Brain microvascular endothelial cell (primary cell): ENCODE data around the gene DDAH1.

Source experiments
- DNase-seq: peaks from one replicate; pipeline ENCODE4 v3.0.0-alpha.2; 2020
- H3K27ac ChIP-seq: fragments of 250-450 bp; sonication (Bioruptor Pico); 2 replicates; pipeline ENCODE4 v1.5.1; 2020; ENCODE audit warnings: mild to moderate bottlenecking, moderate library complexity
- H3K27me3 ChIP-seq: fragments of 250-450 bp; sonication (Bioruptor Pico); replicated peaks from 2 replicates; pipeline ENCODE4 v1.5.1; 2020; ENCODE audit warnings: mild to moderate bottlenecking
- H3K36me3 ChIP-seq: fragments of 250-450 bp; sonication (Bioruptor Pico); replicated peaks from 2 replicates; pipeline ENCODE4 v1.5.1; 2020; ENCODE audit warnings: mild to moderate bottlenecking
- H3K4me3 ChIP-seq: 2 replicates; pipeline ENCODE4 v1.5.1; 2011; ENCODE audit warnings: low read depth, mild to moderate bottlenecking, control low read depth, low read length, moderate library complexity
- CTCF ChIP-seq: IDR thresholded peaks from 2 replicates; pipeline ENCODE4 v1.5.1; 2011; ENCODE audit warnings: low read depth, mild to moderate bottlenecking, moderate library complexity, low read length, control low read depth, inconsistent platforms; ENCODE audit errors: missing control alignments
- in situ Hi-C: cut with HindIII; loops from 2 replicates; pipeline ENCODE4 v1.10.0; 2017; ENCODE audit warnings: low sequenced_read_pairs, low pct_ligation_motif_present

Gene DDAH1

GRCh38 chr1:85386068-85386722 is 78.8 kb downstream of the DDAH1 start:
- H3K27ac ChIP-seq, result no peak overlapping the region
- in situ Hi-C loops, result no loop called here
- no peak for TF ChIP-seq CTCF
- H3K4me3 ChIP-seq, result no peak overlapping the region
- DNase-seq, result no peak
- peaks cover 5% of the 10 kb centered on the region for H3K36me3 ChIP-seq
- H3K27me3 ChIP-seq, result no peaks in the 10 kb centered on the region

DNA sequence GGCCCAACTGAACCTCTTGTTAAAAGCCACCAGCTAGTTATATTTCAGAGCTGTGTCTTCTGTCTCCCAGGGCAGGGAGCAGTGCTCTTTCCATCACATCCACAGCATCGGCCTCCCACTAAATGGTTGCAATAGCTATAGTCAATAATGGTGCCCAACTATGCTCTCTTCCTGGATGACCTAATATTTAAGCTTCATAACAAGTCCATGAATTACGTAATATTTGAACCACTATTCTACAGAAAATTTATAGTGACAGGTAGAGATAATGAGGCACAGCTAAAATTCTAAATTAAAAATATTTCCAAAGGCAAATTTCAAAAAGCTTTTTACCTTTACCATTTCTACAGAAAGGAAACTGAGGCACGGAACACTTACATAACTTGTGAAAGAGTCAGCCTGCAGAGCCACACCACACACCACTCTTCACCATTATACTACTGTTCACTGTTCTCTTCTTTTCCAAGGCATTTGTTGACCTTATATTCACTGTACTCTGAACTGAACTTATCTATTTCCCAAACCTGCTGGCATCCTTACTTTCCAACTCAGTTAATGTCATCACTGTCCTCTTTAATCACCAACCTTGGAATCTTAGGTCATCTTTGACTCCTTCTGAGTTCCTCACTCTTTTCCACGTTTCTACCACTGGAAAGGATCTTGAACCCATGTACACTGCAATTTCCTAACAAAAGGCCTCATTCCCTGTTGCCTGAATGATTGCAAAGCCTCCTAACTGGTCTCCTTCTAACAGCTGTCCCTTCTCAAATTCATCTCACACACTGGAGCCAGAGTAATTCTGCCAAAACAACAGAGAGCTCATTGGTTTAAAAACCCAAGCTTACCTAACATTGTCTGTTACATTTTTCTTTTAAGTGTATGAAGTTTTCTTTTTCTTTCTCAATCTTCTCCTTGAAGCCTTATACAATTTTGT is 85.5 kb downstream of the DDAH1 start:
- H3K27ac ChIP-seq, result no peak overlapping the region
- in situ Hi-C loops, result no loop called here
- no peak for TF ChIP-seq CTCF
- H3K4me3 ChIP-seq, result no peak overlapping the region
- no peaks in the 10 kb centered on the region for H3K27me3 ChIP-seq
- H3K36me3 ChIP-seq, result peaks cover 3% of the 10 kb centered on the region
- no peak for DNase-seq

- DNase-seq, result no peak
- H3K36me3 ChIP-seq, result peaks cover 3% of the 10 kb centered on the region
- no peaks in the 10 kb centered on the region for H3K27me3 ChIP-seq
- in situ Hi-C loops, result no loop called here
- no peak overlapping the region for H3K4me3 ChIP-seq
- no peak for TF ChIP-seq CTCF
- H3K27ac ChIP-seq, result no peak overlapping the region
These were observed 86.4 kb downstream of the DDAH1 start for GRCh38 chr1:85378534-85378933.

GRCh38 chr1:85376356-85376755 is 88.6 kb downstream of the DDAH1 start:
- no peak for TF ChIP-seq CTCF
- Histone ChIP-seq H3K4me3 (no peak overlapping the region), H3K27me3 (no peaks in the 10 kb centered on the region), H3K36me3 (no peaks in the 10 kb centered on the region), H3K27ac (no peak overlapping the region)
- in situ Hi-C loops, result no loop called here
- DNase-seq, result no peak

GRCh38 chr1:85375493-85375892 is 89.5 kb downstream of the DDAH1 start:
- in situ Hi-C loops, result no loop called here
- TF ChIP-seq CTCF, result no peak
- Histone ChIP-seq H3K27me3 (no peaks in the 10 kb centered on the region), H3K27ac (no peak overlapping the region), H3K4me3 (no peak overlapping the region), H3K36me3 (no peaks in the 10 kb centered on the region)
- DNase-seq, result no peak
